ENCODE results near the gene DISC1.

DISC1 gene

DNA sequence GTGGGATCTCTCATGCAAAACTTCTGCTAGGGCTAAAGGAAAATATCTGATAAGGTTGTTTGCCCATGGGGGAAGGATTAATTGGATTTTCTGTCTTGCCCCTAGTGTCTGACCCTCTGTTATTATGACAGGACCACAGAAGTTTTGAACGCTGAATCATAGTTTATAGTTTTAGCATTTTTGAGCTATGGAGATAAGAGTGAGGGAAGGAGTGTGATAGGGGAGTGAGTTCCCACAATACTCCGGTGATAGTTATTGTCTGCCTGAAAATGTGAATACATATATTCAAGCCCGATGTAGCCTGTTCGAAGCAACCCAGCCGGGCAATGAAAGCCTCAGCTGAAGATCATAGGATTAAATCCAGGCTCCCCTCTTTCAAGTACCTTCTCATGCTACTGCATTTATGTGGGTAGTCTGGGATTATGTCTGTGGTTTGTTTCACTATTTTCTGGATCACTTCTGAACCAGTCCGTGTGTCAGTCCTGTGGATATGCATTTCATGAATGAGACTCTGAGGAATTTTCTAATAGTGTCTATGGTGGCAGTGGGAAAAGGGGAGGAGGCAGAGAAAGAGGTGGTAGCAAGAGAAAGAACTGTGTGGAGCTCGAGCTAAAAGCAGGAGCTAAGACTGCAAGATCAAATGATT, 258.7 kb downstream of the DISC1 start:
- peaks cover 8% of the 10 kb centered on the region for H3K27me3 Mint-ChIP-seq (ENCODE audit: low read depth)
- no peaks in the 10 kb centered on the region for H3K36me3 Mint-ChIP-seq (ENCODE audit: low read depth)
- peak overlapping the region; percentile 25 to 56 (median 54) for H3K27ac Mint-ChIP-seq
- H3K9me3 Mint-ChIP-seq: no peaks in the 10 kb centered on the region
- no peak overlapping the region for H3K4me3 Mint-ChIP-seq
- H3K4me1 Mint-ChIP-seq: peaks cover 9% of the 10 kb centered on the region
- TF ChIP-seq, protein P1, sequence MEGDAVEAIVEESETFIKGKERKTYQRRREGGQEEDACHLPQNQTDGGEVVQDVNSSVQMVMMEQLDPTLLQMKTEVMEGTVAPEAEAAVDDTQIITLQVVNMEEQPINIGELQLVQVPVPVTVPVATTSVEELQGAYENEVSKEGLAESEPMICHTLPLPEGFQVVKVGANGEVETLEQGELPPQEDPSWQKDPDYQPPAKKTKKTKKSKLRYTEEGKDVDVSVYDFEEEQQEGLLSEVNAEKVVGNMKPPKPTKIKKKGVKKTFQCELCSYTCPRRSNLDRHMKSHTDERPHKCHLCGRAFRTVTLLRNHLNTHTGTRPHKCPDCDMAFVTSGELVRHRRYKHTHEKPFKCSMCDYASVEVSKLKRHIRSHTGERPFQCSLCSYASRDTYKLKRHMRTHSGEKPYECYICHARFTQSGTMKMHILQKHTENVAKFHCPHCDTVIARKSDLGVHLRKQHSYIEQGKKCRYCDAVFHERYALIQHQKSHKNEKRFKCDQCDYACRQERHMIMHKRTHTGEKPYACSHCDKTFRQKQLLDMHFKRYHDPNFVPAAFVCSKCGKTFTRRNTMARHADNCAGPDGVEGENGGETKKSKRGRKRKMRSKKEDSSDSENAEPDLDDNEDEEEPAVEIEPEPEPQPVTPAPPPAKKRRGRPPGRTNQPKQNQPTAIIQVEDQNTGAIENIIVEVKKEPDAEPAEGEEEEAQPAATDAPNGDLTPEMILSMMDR (IDR thresholded peaks at IDR 0.05; ENCODE audit: unreplicated experiment in 3 of 3): no peak

DNA sequence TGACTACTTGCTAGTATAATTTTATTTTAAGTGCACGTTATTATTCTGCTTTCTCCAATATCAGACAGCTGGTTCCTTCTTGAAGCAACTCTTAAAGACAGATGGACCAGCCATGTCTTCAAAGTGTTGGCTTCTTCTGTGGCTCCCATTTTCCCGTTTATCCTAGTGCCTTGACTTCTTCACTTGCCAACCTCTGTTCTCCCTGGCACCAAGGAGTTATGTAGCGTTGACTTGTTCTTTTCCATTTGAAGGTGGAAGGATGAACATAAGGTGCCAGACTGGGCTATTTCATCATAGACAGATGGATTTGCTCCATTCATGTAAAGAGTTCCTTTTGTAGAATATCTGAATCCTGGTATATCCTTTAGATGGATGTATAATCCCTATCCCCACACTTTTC, 260.6 kb downstream of the DISC1 start:
- TF ChIP-seq, protein P1 (IDR thresholded peaks at IDR 0.05; ENCODE audit: unreplicated experiment in 3 of 3): no peak
- peaks cover 4% of the 10 kb centered on the region for H3K27me3 Mint-ChIP-seq (ENCODE audit: low read depth)
- no peaks in the 10 kb centered on the region for H3K9me3 Mint-ChIP-seq
- H3K4me3 Mint-ChIP-seq: no peak overlapping the region
- H3K36me3 Mint-ChIP-seq (ENCODE audit: low read depth): no peaks in the 10 kb centered on the region
- no peak overlapping the region for H3K27ac Mint-ChIP-seq
- H3K4me1 Mint-ChIP-seq: peaks cover 9% of the 10 kb centered on the region

DNA sequence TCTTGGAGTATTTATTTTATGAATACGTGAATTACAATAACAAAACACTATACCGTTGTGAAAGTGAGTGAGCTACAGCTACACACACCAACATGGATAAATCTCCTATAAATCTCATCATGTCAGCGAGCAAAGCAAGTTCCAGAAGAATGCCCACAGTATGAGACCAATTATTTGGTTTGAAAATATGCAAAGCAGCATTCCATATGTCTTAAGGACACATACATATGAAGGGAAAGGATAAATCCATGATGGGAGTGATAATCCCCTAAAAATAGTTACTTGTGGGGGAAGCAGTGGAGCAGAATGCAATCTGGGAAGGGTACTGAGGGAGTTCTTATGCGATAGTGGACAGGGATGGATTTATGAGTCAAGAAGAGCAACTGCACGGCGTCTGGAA, 261.3 kb downstream of the DISC1 start:
- H3K9me3 Mint-ChIP-seq: no peaks in the 10 kb centered on the region
- TF ChIP-seq, protein P1 (IDR thresholded peaks at IDR 0.05; ENCODE audit: unreplicated experiment in 3 of 3): no peak
- H3K36me3 Mint-ChIP-seq (ENCODE audit: low read depth): no peaks in the 10 kb centered on the region
- H3K4me1 Mint-ChIP-seq: peaks cover 9% of the 10 kb centered on the region
- peaks cover 4% of the 10 kb centered on the region for H3K27me3 Mint-ChIP-seq (ENCODE audit: low read depth)
- no peak overlapping the region for H3K4me3 Mint-ChIP-seq
- H3K27ac Mint-ChIP-seq: no peak overlapping the region

DNA sequence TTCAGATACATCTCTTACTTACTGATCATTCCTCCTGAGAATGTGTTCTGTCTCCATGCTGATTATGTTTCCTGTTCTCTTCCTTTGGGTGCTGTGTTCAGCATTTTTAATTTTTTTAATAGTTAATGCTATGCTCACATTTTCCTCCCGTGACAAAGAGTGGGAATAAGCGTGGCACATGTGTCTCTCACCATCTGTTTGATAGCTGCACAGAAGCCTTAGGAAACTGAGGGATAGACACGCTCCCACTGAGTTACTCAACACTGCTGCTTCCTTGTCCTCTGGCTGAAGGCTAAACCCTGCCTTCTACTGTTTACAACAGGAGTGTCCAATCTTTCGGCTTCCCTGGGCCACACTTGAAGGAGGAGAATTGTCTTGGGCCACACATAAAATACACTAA, 264.2 kb downstream of the DISC1 start:
- H3K4me1 Mint-ChIP-seq: peaks cover under 1% of the 10 kb centered on the region
- H3K4me3 Mint-ChIP-seq: no peak overlapping the region
- H3K27me3 Mint-ChIP-seq (ENCODE audit: low read depth): peaks cover under 1% of the 10 kb centered on the region
- H3K9me3 Mint-ChIP-seq: peaks cover 5% of the 10 kb centered on the region
- TF ChIP-seq, protein P1 (IDR thresholded peaks at IDR 0.05; ENCODE audit: unreplicated experiment in 3 of 3): no peak
- no peaks in the 10 kb centered on the region for H3K36me3 Mint-ChIP-seq (ENCODE audit: low read depth)
- H3K27ac Mint-ChIP-seq: no peak overlapping the region

- H3K9me3 Mint-ChIP-seq: peaks cover 5% of the 10 kb centered on the region
Measured at GRCh38 chr1:231893400-231894102, 267.0 kb downstream of the DISC1 start.

More at GRCh38 chr1:231893400-231894102, 267.0 kb downstream of the DISC1 start:
- no peak overlapping the region for H3K27ac Mint-ChIP-seq
- no peaks in the 10 kb centered on the region for H3K27me3 Mint-ChIP-seq (ENCODE audit: low read depth)
- no peak overlapping the region for H3K4me3 Mint-ChIP-seq
- TF ChIP-seq, protein P1 (IDR thresholded peaks at IDR 0.05; ENCODE audit: unreplicated experiment in 3 of 3): no peak
- H3K36me3 Mint-ChIP-seq (ENCODE audit: low read depth): no peaks in the 10 kb centered on the region
- no peaks in the 10 kb centered on the region for H3K4me1 Mint-ChIP-seq

Measured in nephron (organoid).